H9 (cell line): ENCODE data around the gene BIN1. TPM values are rescaled to one million over a fixed set of nuclear protein-coding genes. Genes with fewer than 3 reads are reported as not detected.

ENCODE experiments used
- DNase-seq: peaks from one replicate; pipeline ENCODE4 v3.0.0-alpha.2; 2017
- H2AFZ ChIP-seq: one replicate; pipeline ENCODE4 v1.6.1; 2013; ENCODE audit warnings: mild to moderate bottlenecking, low read length, control low read depth, moderate library complexity
- H2AK5ac ChIP-seq: 2 replicates; pipeline ENCODE4 v1.6.1; 2013; ENCODE audit warnings: low read length, control low read depth, mixed read lengths; ENCODE audit not compliant: insufficient read length
- H2BK120ac ChIP-seq: one replicate; pipeline ENCODE4 v1.6.1; 2013; ENCODE audit warnings: low read depth, mild to moderate bottlenecking, low read length, control low read depth, inconsistent platforms; ENCODE audit not compliant: poor library complexity, severe bottlenecking
- H2BK12ac ChIP-seq: 2 replicates; pipeline ENCODE4 v1.6.1; 2013; ENCODE audit warnings: low read length, control low read depth, mixed read lengths, low read depth; ENCODE audit not compliant: insufficient read length
- H2BK15ac ChIP-seq: 2 replicates; pipeline ENCODE4 v1.6.1; 2013; ENCODE audit warnings: low read depth, low read length, control low read depth
- H2BK20ac ChIP-seq: one replicate; pipeline ENCODE4 v1.6.1; 2013; ENCODE audit warnings: low read depth, mild to moderate bottlenecking, low read length, control low read depth, inconsistent platforms; ENCODE audit not compliant: poor library complexity, severe bottlenecking
- H2BK5ac ChIP-seq: 2 replicates; pipeline ENCODE4 v1.6.1; 2013; ENCODE audit warnings: low read length, control low read depth, mixed read lengths; ENCODE audit not compliant: insufficient read length
- H3K14ac ChIP-seq: 2 replicates; pipeline ENCODE4 v1.6.1; 2013; ENCODE audit warnings: low read length, control low read depth; ENCODE audit not compliant: insufficient read depth
- H3K18ac ChIP-seq: 2 replicates; pipeline ENCODE4 v1.6.1; 2013; ENCODE audit warnings: low read depth, mild to moderate bottlenecking, mixed read lengths, low read length, control low read depth; ENCODE audit not compliant: insufficient read length
- H3K23ac ChIP-seq: 2 replicates; pipeline ENCODE4 v1.6.1; 2013; ENCODE audit warnings: low read length, control low read depth, mixed read lengths, low read depth; ENCODE audit not compliant: insufficient read length
- H3K23me2 ChIP-seq: 2 replicates; pipeline ENCODE4 v1.6.1; 2013; ENCODE audit warnings: low read depth, mild to moderate bottlenecking, mixed read lengths, low read length, control low read depth; ENCODE audit not compliant: insufficient read length, poor library complexity, severe bottlenecking
- H3K27ac ChIP-seq: 2 replicates; pipeline ENCODE4 v1.5.1; 2013; ENCODE audit warnings: low read length, control low read depth, mixed read lengths, low read depth; ENCODE audit not compliant: insufficient read length
- H3K27me3 ChIP-seq: 2 replicates; pipeline ENCODE4 v1.6.1; 2013; ENCODE audit warnings: low read length, control low read depth, inconsistent platforms; ENCODE audit not compliant: insufficient read depth
- H3K4ac ChIP-seq: 2 replicates; pipeline ENCODE4 v1.6.1; 2013; ENCODE audit warnings: low read depth, mild to moderate bottlenecking, control low read depth, inconsistent platforms, low read length, moderate library complexity
- H3K4me1 ChIP-seq: 2 replicates; pipeline ENCODE4 v1.6.1; 2013; ENCODE audit warnings: low read length, control low read depth, inconsistent platforms; ENCODE audit not compliant: insufficient read depth
- H3K4me2 ChIP-seq: 2 replicates; pipeline ENCODE4 v1.6.1; 2013; ENCODE audit warnings: low read length, control low read depth, mixed read lengths; ENCODE audit not compliant: insufficient read length, insufficient read depth
- H3K56ac ChIP-seq: 2 replicates; pipeline ENCODE4 v1.6.1; 2013; ENCODE audit warnings: low read depth, mild to moderate bottlenecking, mixed read lengths, low read length, control low read depth; ENCODE audit not compliant: insufficient read length
- H3K79me1 ChIP-seq: 2 replicates; pipeline ENCODE4 v1.6.1; 2013; ENCODE audit warnings: low read depth, mild to moderate bottlenecking, moderate library complexity, low read length, control low read depth, inconsistent platforms; ENCODE audit not compliant: insufficient read depth, poor library complexity, severe bottlenecking
- H3K79me2 ChIP-seq: 2 replicates; pipeline ENCODE4 v1.6.1; 2013; ENCODE audit warnings: low read length, control low read depth, inconsistent platforms; ENCODE audit not compliant: insufficient read depth
- H3K9ac ChIP-seq: 2 replicates; pipeline ENCODE4 v1.6.1; 2013; ENCODE audit warnings: low read length, control low read depth, mixed read lengths; ENCODE audit not compliant: insufficient read length; ENCODE audit errors: extremely low read depth
- H3K9me3 ChIP-seq: one replicate; pipeline ENCODE4 v1.6.1; 2013; ENCODE audit warnings: low read depth, low read length, inconsistent platforms; ENCODE audit not compliant: control insufficient read depth
- H3T11ph ChIP-seq: one replicate; pipeline ENCODE4 v1.6.1; 2013; ENCODE audit warnings: mild to moderate bottlenecking, low read length, control low read depth, inconsistent platforms
- H4K20me1 ChIP-seq: one replicate; pipeline ENCODE4 v1.6.1; 2013; ENCODE audit not compliant: control insufficient read depth, insufficient read length, insufficient read depth
- H4K5ac ChIP-seq: 2 replicates; pipeline ENCODE4 v1.6.1; 2013; ENCODE audit warnings: low read depth, mild to moderate bottlenecking, mixed read lengths, low read length, control low read depth; ENCODE audit not compliant: insufficient read length
- H4K8ac ChIP-seq: replicated peaks from 2 replicates; pipeline ENCODE4 v1.6.1; 2013; ENCODE audit warnings: low read length, control low read depth, mixed read lengths, low read depth; ENCODE audit not compliant: insufficient read length
- H4K91ac ChIP-seq: 2 replicates; pipeline ENCODE4 v1.6.1; 2013; ENCODE audit warnings: low read depth, mild to moderate bottlenecking, moderate library complexity, mixed read lengths, low read length, control low read depth; ENCODE audit not compliant: insufficient read length
- H3K27ac Mint-ChIP-seq, 3 experiments: 2 replicates in 2 of 3; 3 replicates in 1 of 3; pipeline ENCODE4 v1.8.0; 2020 to 2021; ENCODE audit warnings: mixed read lengths in 3 of 3, mild to moderate bottlenecking in 1 of 3, moderate library complexity in 1 of 3
- H3K27me3 Mint-ChIP-seq: 2 replicates; pipeline ENCODE4 v1.8.0; 2021; ENCODE audit warnings: low read depth, mild to moderate bottlenecking, moderate library complexity, mixed read lengths
- H3K36me3 Mint-ChIP-seq, 3 experiments: 2 replicates in 2 of 3; 3 replicates in 1 of 3; pipeline ENCODE4 v1.8.0; 2020 to 2021; ENCODE audit warnings: low read depth in 3 of 3, mixed read lengths in 3 of 3; ENCODE audit not compliant: insufficient read depth in 1 of 3
- H3K4me1 Mint-ChIP-seq, 2 experiments: 2 replicates each; pipeline ENCODE4 v1.8.0; 2020; ENCODE audit warnings: mixed read lengths in 2 of 2
- H3K4me3 Mint-ChIP-seq, 2 experiments: 2 replicates in 1 of 2; 3 replicates in 1 of 2; pipeline ENCODE4 v1.8.0; 2020 to 2021; ENCODE audit warnings: mild to moderate bottlenecking in 2 of 2, mixed read lengths in 2 of 2, moderate library complexity in 1 of 2
- H3K9me3 Mint-ChIP-seq, 2 experiments: 2 replicates in 1 of 2; 3 replicates in 1 of 2; pipeline ENCODE4 v1.8.0; 2020; ENCODE audit warnings: mild to moderate bottlenecking in 2 of 2, mixed read lengths in 2 of 2, moderate library complexity in 1 of 2
- CTCF ChIP-seq: fragments of 200-600 bp; sonication (generic); conservative IDR thresholded peaks from 3 replicates; pipeline ENCODE4 v1.8.0; 2021; ENCODE audit warnings: antibody characterized with exemption, mild to moderate bottlenecking
- whole genome bisulfite sequencing: extraction: QIAGEN DNeasy Blood & Tissue Kit; methylation state at CpG from one replicate; pipeline ENCODE4 v1.1.7; 2013; ENCODE audit warnings: missing lambda C conversion rate, low lambda C conversion rate, mixed read lengths; ENCODE audit not compliant: insufficient read length; ENCODE audit errors: extremely low coverage; 5-methylcytosine and 5-hydroxymethylcytosine counted together
- total RNA-seq: library from RNA; stranded (reverse); gene quantifications from 2 replicates; pipeline ENCODE4 v1.2.1, GENCODE V29; 2021

The BIN1 gene
- total RNA-seq, 1 experiment from 2014 or later, result 32.0 TPM

GRCh38 chr2:127154396-127154795 is 47.4 kb upstream of the BIN1 start:
- Histone ChIP-seq H3K4ac (no peak overlapping the region), H2BK15ac (no peak overlapping the region), H2AFZ (no peak overlapping the region), H4K5ac (no peak overlapping the region), H2BK12ac (no peak overlapping the region), H3K9ac (no peak overlapping the region), H3K79me2 (no peaks in the 10 kb centered on the region), H3K4me1 (no peaks in the 10 kb centered on the region; the same call in 1 of the 2 replicates), H4K8ac (no peak overlapping the region), H2AK5ac (no peak overlapping the region), H3K79me1 (no peaks in the 10 kb centered on the region), H2BK5ac (no peak overlapping the region), H3K14ac (no peak overlapping the region), H3T11ph (no peak overlapping the region), H3K27ac (no peak overlapping the region), H3K56ac (no peak overlapping the region), H3K23me2 (no peaks in the 10 kb centered on the region), H4K91ac (no peak overlapping the region), H2BK20ac (no peak overlapping the region), H3K18ac (no peak overlapping the region), H3K4me2 (no peak overlapping the region), H3K9me3 (no peaks in the 10 kb centered on the region), H3K27me3 (no peaks in the 10 kb centered on the region), H2BK120ac (no peak overlapping the region), H3K23ac (no peak overlapping the region), H4K20me1 (no peaks in the 10 kb centered on the region)
- no CpG with 5 or more reads among the region's 4 CpGs for WGBS
- H3K9me3 Mint-ChIP-seq, result peaks cover 19 to 21% of the 10 kb centered on the region in 2 experiments
- H3K4me1 Mint-ChIP-seq, result peaks cover 16 to 17% of the 10 kb centered on the region in 2 experiments
- peaks cover 2 to 4% (median 4%) of the 10 kb centered on the region in 3 experiments; a peak in 5 of 7 replicates for H3K36me3 Mint-ChIP-seq
- DNase-seq, result no peak
- H3K27me3 Mint-ChIP-seq, result no peaks in the 10 kb centered on the region; the same call in 1 of the 2 replicates
- H3K4me3 Mint-ChIP-seq, result no peak overlapping the region
- H3K27ac Mint-ChIP-seq, result no peak overlapping the region; a peak in 1 of 7 replicates
- no peak for TF ChIP-seq CTCF
